Loucy (cell line): ENCODE measurements around the gene NR2C2AP.

ENCODE experiments used
- CTCF ChIP-seq: fragments of 200-600 bp; sonication (generic); conservative IDR thresholded peaks from 2 replicates; pipeline ENCODE4 v1.5.1; 2014; ENCODE audit warnings: mild to moderate bottlenecking, antibody characterized with exemption, low read length
- EZH2phosphoT487 ChIP-seq: fragments of 200-600 bp; IDR thresholded peaks from 2 replicates; pipeline ENCODE4 v1.6.1; 2018; ENCODE audit warnings: antibody characterized with exemption, mild to moderate bottlenecking, moderate library complexity, borderline replicate concordance

GRCh38 chr19:19151418-19151817, 51.8 kb downstream of the NR2C2AP start:
- no peak for TF ChIP-seq CTCF
- no peak for TF ChIP-seq EZH2phosphoT487
